Measurements from ENCODE around the gene COL4A2.
"Not testable (repeated sequence)": the region's sequence is repeated elsewhere in the genome, so short reads cannot be mapped to it uniquely, and the experiment has no call there.

COL4A2 gene

GRCh38 chr13:110312339-110313031 is 5.4 kb downstream of the COL4A2 start:
- peaks cover 0 to 5% of the 10 kb centered on the region in 2 donors for H3K36me3 Mint-ChIP-seq
- DNase-seq = no peak
- ATAC-seq (replicated peaks) = no peak
- no peak overlapping the region for H3K27ac Mint-ChIP-seq
- peaks cover 59 to 66% of the 10 kb centered on the region in 2 donors for H3K27me3 Mint-ChIP-seq
- no peaks in the 10 kb centered on the region for H3K9me3 Mint-ChIP-seq
- no peak overlapping the region for H3K4me3 Mint-ChIP-seq
- peaks cover 7 to 12% of the 10 kb centered on the region in 2 donors for H3K4me1 Mint-ChIP-seq

- H3K9me3 Mint-ChIP-seq; ATAC-seq (replicated peaks); H3K36me3 Mint-ChIP-seq; H3K4me3 Mint-ChIP-seq; H3K27ac Mint-ChIP-seq; DNase-seq; H3K4me1 Mint-ChIP-seq: not testable (repeated sequence)
- peaks cover 53 to 58% of the 10 kb centered on the region in 2 donors for H3K27me3 Mint-ChIP-seq
These were observed 6.2 kb downstream of the COL4A2 start for GRCh38 chr13:110313261-110313660.

GRCh38 chr13:110313733-110314132 is 6.6 kb downstream of the COL4A2 start:
- H3K9me3 Mint-ChIP-seq; H3K36me3 Mint-ChIP-seq; DNase-seq; ATAC-seq (replicated peaks); H3K4me1 Mint-ChIP-seq; H3K4me3 Mint-ChIP-seq; H3K27ac Mint-ChIP-seq: not testable (repeated sequence)
- peaks cover 48 to 56% of the 10 kb centered on the region in 2 donors for H3K27me3 Mint-ChIP-seq

- peaks cover 47 to 54% of the 10 kb centered on the region in 2 donors for H3K27me3 Mint-ChIP-seq
- no peaks in the 10 kb centered on the region for H3K36me3 Mint-ChIP-seq
- H3K9me3 Mint-ChIP-seq = no peaks in the 10 kb centered on the region
- H3K4me3 Mint-ChIP-seq = no peak overlapping the region
- DNase-seq (no peak), ATAC-seq (replicated peaks) (no peak)
- H3K4me1 Mint-ChIP-seq = no peaks in the 10 kb centered on the region
- no peak overlapping the region for H3K27ac Mint-ChIP-seq
These were observed 7.6 kb downstream of the COL4A2 start for GRCh38 chr13:110314516-110315245.

- Mint-ChIP-seq H3K36me3 (no peaks in the 10 kb centered on the region), H3K9me3 (no peaks in the 10 kb centered on the region), H3K4me1 (no peaks in the 10 kb centered on the region), H3K27me3 (peaks cover 40 to 44% of the 10 kb centered on the region in 2 donors), H3K4me3 (no peak overlapping the region), H3K27ac (no peak overlapping the region)
- ATAC-seq (replicated peaks) (no peak), DNase-seq (no peak)
These were observed 9.1 kb downstream of the COL4A2 start for GRCh38 chr13:110316196-110316595.

- DNase-seq = no peak
- Mint-ChIP-seq H3K27me3 (peaks cover 39 to 42% of the 10 kb centered on the region in 2 donors), H3K4me1 (no peaks in the 10 kb centered on the region), H3K4me3 (no peak overlapping the region), H3K27ac (no peak overlapping the region), H3K9me3 (no peaks in the 10 kb centered on the region), H3K36me3 (no peaks in the 10 kb centered on the region)
- no peak for ATAC-seq (replicated peaks)
These were observed 10.0 kb downstream of the COL4A2 start for GRCh38 chr13:110317093-110317492.

GRCh38 chr13:110317496-110318195 is 10.6 kb downstream of the COL4A2 start:
- Mint-ChIP-seq H3K27me3 (peaks cover 42% of the 10 kb centered on the region in 2 donors), H3K9me3 (no peaks in the 10 kb centered on the region), H3K27ac (no peak overlapping the region), H3K4me3 (no peak overlapping the region), H3K4me1 (no peaks in the 10 kb centered on the region), H3K36me3 (no peaks in the 10 kb centered on the region)
- DNase-seq = no peak
- ATAC-seq (replicated peaks) = no peak

GRCh38 chr13:110318920-110319319 is 11.8 kb downstream of the COL4A2 start:
- Mint-ChIP-seq H3K9me3 (no peaks in the 10 kb centered on the region), H3K27me3 (peaks cover 40 to 50% of the 10 kb centered on the region in 2 donors), H3K36me3 (no peaks in the 10 kb centered on the region), H3K4me1 (no peaks in the 10 kb centered on the region), H3K27ac (no peak overlapping the region), H3K4me3 (no peak overlapping the region)
- ATAC-seq (replicated peaks) = no peak
- DNase-seq = no peak

GRCh38 chr13:110319397-110319773 is 12.3 kb downstream of the COL4A2 start:
- Mint-ChIP-seq H3K36me3 (no peaks in the 10 kb centered on the region), H3K4me3 (no peak overlapping the region), H3K27ac (no peak overlapping the region), H3K4me1 (no peaks in the 10 kb centered on the region), H3K9me3 (no peaks in the 10 kb centered on the region), H3K27me3 (peaks cover 35 to 55% of the 10 kb centered on the region in 2 donors)
- ATAC-seq (replicated peaks) (no peak), DNase-seq (no peak)

- no peak for ATAC-seq (replicated peaks)
These were observed 12.9 kb downstream of the COL4A2 start for GRCh38 chr13:110319774-110320509.

GRCh38 chr13:110320645-110321044 is 13.6 kb downstream of the COL4A2 start:
- H3K27me3 Mint-ChIP-seq = peaks cover 36 to 60% of the 10 kb centered on the region in 2 donors
- no peak overlapping the region for H3K4me3 Mint-ChIP-seq
- no peak overlapping the region for H3K27ac Mint-ChIP-seq
- DNase-seq (no peak), ATAC-seq (replicated peaks) (no peak)
- no peaks in the 10 kb centered on the region for H3K36me3 Mint-ChIP-seq
- no peaks in the 10 kb centered on the region for H3K4me1 Mint-ChIP-seq
- no peaks in the 10 kb centered on the region for H3K9me3 Mint-ChIP-seq

More at GRCh38 chr13:110319774-110320509, 12.9 kb downstream of the COL4A2 start:
- DNase-seq = no peak
- Mint-ChIP-seq H3K27ac (no peak overlapping the region), H3K36me3 (no peaks in the 10 kb centered on the region), H3K4me1 (no peaks in the 10 kb centered on the region), H3K4me3 (no peak overlapping the region), H3K27me3 (peaks cover 39 to 59% of the 10 kb centered on the region in 2 donors), H3K9me3 (no peaks in the 10 kb centered on the region)

- not testable (repeated sequence) for DNase-seq; H3K4me1 Mint-ChIP-seq; H3K4me3 Mint-ChIP-seq; H3K9me3 Mint-ChIP-seq; H3K27ac Mint-ChIP-seq; H3K36me3 Mint-ChIP-seq; ATAC-seq (replicated peaks)
- H3K27me3 Mint-ChIP-seq = peaks cover 35 to 67% of the 10 kb centered on the region in 2 donors
These were observed 14.5 kb downstream of the COL4A2 start for GRCh38 chr13:110321573-110321972.

- H3K4me3 Mint-ChIP-seq = no peak overlapping the region
- H3K4me1 Mint-ChIP-seq = no peaks in the 10 kb centered on the region
- ATAC-seq (replicated peaks) = no peak
- H3K27ac Mint-ChIP-seq = no peak overlapping the region
- no peaks in the 10 kb centered on the region for H3K36me3 Mint-ChIP-seq
- peaks cover 38 to 70% of the 10 kb centered on the region in 2 donors for H3K27me3 Mint-ChIP-seq
- H3K9me3 Mint-ChIP-seq = no peaks in the 10 kb centered on the region
- no peak for DNase-seq
These were observed 15.2 kb downstream of the COL4A2 start for GRCh38 chr13:110322126-110322827.

GRCh38 chr13:110322828-110323171 is 15.7 kb downstream of the COL4A2 start:
- Mint-ChIP-seq H3K9me3 (no peaks in the 10 kb centered on the region), H3K4me3 (no peak overlapping the region), H3K27me3 (peaks cover 40 to 71% of the 10 kb centered on the region in 2 donors), H3K4me1 (no peaks in the 10 kb centered on the region), H3K27ac (no peak overlapping the region), H3K36me3 (no peaks in the 10 kb centered on the region)
- ATAC-seq (replicated peaks) (no peak), DNase-seq (no peak)
